Mesodermal cell (in vitro differentiated cells): Measurements from ENCODE around the gene LRRC17.

Experiments used
- H3K27ac ChIP-seq: 2 replicates; pipeline ENCODE4 v1.7.0; 2013; ENCODE audit warnings: mild to moderate bottlenecking, low read depth, low read length, moderate library complexity; ENCODE audit not compliant: severe bottlenecking
- H3K36me3 ChIP-seq: 2 replicates; pipeline ENCODE4 v1.7.1; 2013; ENCODE audit warnings: mild to moderate bottlenecking, low read length, moderate library complexity; ENCODE audit not compliant: control insufficient read depth, insufficient read depth
- H3K4me1 ChIP-seq: one replicate; pipeline ENCODE4 v1.7.1; 2013; ENCODE audit warnings: mild to moderate bottlenecking, low read length; ENCODE audit not compliant: insufficient read depth, control insufficient read depth, poor library complexity, severe bottlenecking
- H3K4me3 ChIP-seq: 2 replicates; pipeline ENCODE4 v1.7.0; 2013; ENCODE audit warnings: low read length, control low read depth, mild to moderate bottlenecking; ENCODE audit not compliant: insufficient read depth, poor library complexity, severe bottlenecking; ENCODE audit errors: extremely low read depth
- H3K9me3 ChIP-seq: 2 replicates; pipeline ENCODE4 v1.7.1; 2013; ENCODE audit warnings: mild to moderate bottlenecking, low read length, moderate library complexity; ENCODE audit not compliant: control insufficient read depth
- WGBS, 2 experiments: methylation state at CpG; one replicate each; pipeline ENCODE4 v1.1.5; 2013; ENCODE audit warnings: missing lambda C conversion rate in 2 of 2; ENCODE audit not compliant: insufficient coverage in 2 of 2; 5-methylcytosine and 5-hydroxymethylcytosine counted together

The LRRC17 gene

GRCh38 chr7:102925976-102926782, 13.4 kb downstream of the LRRC17 start:
- peaks cover 7% of the 10 kb centered on the region for H3K4me1 ChIP-seq
- no peaks in the 10 kb centered on the region for H3K9me3 ChIP-seq
- 43 to 100% methylated on average over 1 to 2 of the region's 5 CpGs for WGBS, 2 experiments
- H3K4me3 ChIP-seq, result no peak overlapping the region
- no peak overlapping the region for H3K27ac ChIP-seq
- H3K36me3 ChIP-seq, result no peaks in the 10 kb centered on the region

GRCh38 chr7:102926783-102927140, 14.0 kb downstream of the LRRC17 start:
- Histone ChIP-seq H3K4me3 (no peak overlapping the region), H3K36me3 (no peaks in the 10 kb centered on the region), H3K27ac (no peak overlapping the region), H3K9me3 (no peaks in the 10 kb centered on the region), H3K4me1 (peaks cover 7% of the 10 kb centered on the region)

- no peaks in the 10 kb centered on the region for H3K36me3 ChIP-seq
- WGBS, 2 experiments, result 25 to 64% methylated on average over 1 to 2 of the region's 2 CpGs
- no peak overlapping the region for H3K27ac ChIP-seq
- H3K9me3 ChIP-seq, result no peaks in the 10 kb centered on the region
- H3K4me3 ChIP-seq, result no peak overlapping the region
- peaks cover 7% of the 10 kb centered on the region for H3K4me1 ChIP-seq
Observed at GRCh38 chr7:102927312-102927933, 14.6 kb downstream of the LRRC17 start.

- Histone ChIP-seq H3K27ac (no peak overlapping the region), H3K36me3 (no peaks in the 10 kb centered on the region), H3K9me3 (no peaks in the 10 kb centered on the region), H3K4me3 (no peak overlapping the region), H3K4me1 (peaks cover 17% of the 10 kb centered on the region)
- 80% methylated on average over 1 of the region's 1 CpG; no CpG with 5 or more reads in 1 of the 2 experiments for WGBS, 2 experiments
Observed at GRCh38 chr7:102931757-102932156, 19.0 kb downstream of the LRRC17 start.

- H3K4me3 ChIP-seq, result no peak overlapping the region
- H3K4me1 ChIP-seq, result peaks cover 20% of the 10 kb centered on the region
- WGBS, 2 experiments, result 31 to 43% methylated on average over 12 to 15 of the region's 15 CpGs
- no peaks in the 10 kb centered on the region for H3K36me3 ChIP-seq
- peak overlapping the region; percentile 7 for H3K27ac ChIP-seq
- no peaks in the 10 kb centered on the region for H3K9me3 ChIP-seq
Observed at GRCh38 chr7:102933763-102934162, 21.0 kb downstream of the LRRC17 start.

- Histone ChIP-seq H3K4me3 (no peak overlapping the region), H3K27ac (peak overlapping the region; percentile 7), H3K9me3 (no peaks in the 10 kb centered on the region), H3K36me3 (no peaks in the 10 kb centered on the region), H3K4me1 (peaks cover 23% of the 10 kb centered on the region)
- 67 to 82% methylated on average over 6 to 7 of the region's 8 CpGs for WGBS, 2 experiments
Observed at GRCh38 chr7:102934239-102934638, 21.4 kb downstream of the LRRC17 start.

- no peak overlapping the region for H3K27ac ChIP-seq
- H3K9me3 ChIP-seq, result no peaks in the 10 kb centered on the region
- H3K4me1 ChIP-seq, result peaks cover 23% of the 10 kb centered on the region
- H3K4me3 ChIP-seq, result no peak overlapping the region
- no peaks in the 10 kb centered on the region for H3K36me3 ChIP-seq
- WGBS, 2 experiments, result no CpG with 5 or more reads among the region's 3 CpGs
Observed at GRCh38 chr7:102934701-102935100, 21.9 kb downstream of the LRRC17 start.

GRCh38 chr7:102935450-102936115, 22.8 kb downstream of the LRRC17 start:
- no peaks in the 10 kb centered on the region for H3K36me3 ChIP-seq
- peaks cover 23% of the 10 kb centered on the region for H3K4me1 ChIP-seq
- peak overlapping the region; percentile 8 for H3K27ac ChIP-seq
- H3K4me3 ChIP-seq, result no peak overlapping the region
- WGBS, 2 experiments, result 70 to 100% methylated on average over 2 to 3 of the region's 6 CpGs
- H3K9me3 ChIP-seq, result no peaks in the 10 kb centered on the region

- Histone ChIP-seq H3K4me1 (peaks cover 34% of the 10 kb centered on the region), H3K9me3 (no peaks in the 10 kb centered on the region), H3K4me3 (no peak overlapping the region), H3K27ac (peak overlapping the region; percentile 57), H3K36me3 (no peaks in the 10 kb centered on the region)
- 100% methylated on average over 1 of the region's 1 CpG; no CpG with 5 or more reads in 1 of the 2 experiments for WGBS, 2 experiments
Observed at GRCh38 chr7:102938679-102939078, 25.9 kb downstream of the LRRC17 start.

GRCh38 chr7:102942181-102942866, 29.5 kb downstream of the LRRC17 start:
- 80% methylated on average over 1 of the region's 4 CpGs; no CpG with 5 or more reads in 1 of the 2 experiments for WGBS, 2 experiments
- Histone ChIP-seq H3K36me3 (no peaks in the 10 kb centered on the region), H3K27ac (no peak overlapping the region)

More at GRCh38 chr7:102942181-102942866, 29.5 kb downstream of the LRRC17 start:
- Histone ChIP-seq H3K4me1 (peaks cover 22% of the 10 kb centered on the region), H3K9me3 (no peaks in the 10 kb centered on the region), H3K4me3 (no peak overlapping the region)
